ENCODE measurements around the gene CDYL2.

DNA sequence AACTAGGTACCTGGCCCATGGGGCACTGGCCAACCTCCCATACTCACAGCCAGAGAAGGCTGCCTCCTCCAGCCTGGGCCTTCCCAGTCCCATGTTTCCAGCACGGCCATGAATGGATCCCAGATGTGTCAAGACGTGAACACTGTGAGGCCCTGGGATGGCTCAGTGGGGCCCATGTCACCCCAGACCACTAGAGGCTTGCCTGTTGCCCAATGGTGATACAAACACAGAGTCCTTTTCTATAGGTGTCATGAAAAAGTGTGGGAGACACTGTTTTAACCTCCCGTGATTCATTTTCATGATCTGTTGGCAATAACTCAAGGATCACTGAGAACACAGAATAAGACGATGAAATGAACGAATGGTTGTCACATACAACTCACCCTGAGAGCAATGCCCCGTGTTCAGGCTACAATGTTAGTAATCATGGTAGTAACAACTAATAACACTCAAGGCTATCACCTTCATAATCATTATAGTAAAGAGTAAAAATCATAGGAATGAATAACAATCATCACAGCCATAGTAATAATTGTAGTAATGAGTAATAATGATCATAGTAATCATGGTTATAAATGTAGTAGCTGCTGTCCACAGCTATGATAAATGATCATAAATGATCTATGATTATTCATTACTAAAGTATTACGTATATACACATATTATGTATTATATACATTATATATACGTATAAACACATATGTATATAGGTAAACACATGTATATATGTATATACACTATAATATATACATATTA lies 199.6 kb downstream of the CDYL2 start:
- TF ChIP-seq GATA3 (IDR thresholded peaks at IDR 0.05; ENCODE audit: low read depth, low read length) (no peak), GATA2 (IDR thresholded peaks at IDR 0.05; ENCODE audit: low read depth, low read length) (no peak)
